Hepatocyte (in vitro differentiated cells): ENCODE results near the gene DCUN1D5.
A peak's percentile ranks its signal among the peaks of the same experiment; 100 is the strongest.

ENCODE experiments used
- EZH2 ChIP-seq: fragments of 200-600 bp; sonication (generic); IDR thresholded peaks from 2 replicates; pipeline ENCODE4 v1.6.1; 2016; ENCODE audit warnings: antibody characterized with exemption, mild to moderate bottlenecking, borderline replicate concordance
- EZH2phosphoT487 ChIP-seq: fragments of 200-600 bp; sonication (generic); IDR thresholded peaks from one replicate; pipeline ENCODE4 v1.6.1; 2018; ENCODE audit warnings: antibody characterized with exemption, mild to moderate bottlenecking, low read depth, moderate library complexity; ENCODE audit not compliant: unreplicated experiment, severe bottlenecking
- TF ChIP-seq, protein P1 (sequence below): fragments of 200-600 bp; sonication (generic); IDR thresholded peaks from 2 replicates; pipeline ENCODE4 v1.5.1; 2016; ENCODE audit warnings: antibody characterized with exemption, mild to moderate bottlenecking; ENCODE audit not compliant: poor library complexity

DNA sequence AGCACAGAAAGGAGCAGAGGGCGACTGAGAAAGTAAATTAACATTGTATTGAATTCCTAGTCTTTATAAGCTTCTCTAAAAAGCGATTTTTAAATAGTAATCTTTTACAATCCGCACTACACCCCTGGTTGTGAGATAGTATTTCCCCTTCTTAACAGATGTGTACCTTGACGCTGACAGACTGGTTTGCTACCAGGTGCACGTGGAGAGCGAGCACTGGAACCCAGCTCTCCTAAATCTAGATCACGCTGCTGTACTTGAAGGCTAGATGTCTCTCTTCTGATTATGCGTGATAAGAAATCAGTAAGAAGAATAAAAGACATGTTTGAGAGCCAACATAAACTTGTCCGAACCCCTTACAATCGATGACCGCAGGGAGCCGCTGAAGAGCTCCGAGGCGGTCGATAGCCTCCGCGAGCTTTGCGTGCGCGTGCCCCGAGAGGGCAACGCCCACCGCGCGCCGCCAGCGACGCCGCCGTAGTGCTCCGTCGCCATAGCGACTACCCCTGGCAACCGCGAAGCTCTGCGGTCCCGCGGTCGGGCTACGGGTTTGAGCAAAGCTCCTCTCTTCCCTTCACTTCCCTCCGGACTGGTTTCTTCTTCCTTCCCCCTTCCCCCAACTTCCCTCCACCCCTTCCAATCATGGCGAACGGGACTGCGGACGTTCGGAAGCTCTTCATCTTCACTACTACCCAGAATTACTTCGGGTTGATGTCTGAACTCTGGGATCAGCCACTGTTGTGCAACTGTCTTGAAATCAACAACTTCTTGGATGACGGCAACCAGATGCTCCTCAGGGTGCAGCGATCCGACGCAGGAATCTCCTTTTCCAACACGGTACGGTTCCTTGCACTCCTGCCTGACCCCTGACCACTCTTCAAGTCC is 17.2 kb upstream of the DCUN1D5 start, which contains the start of gene DYNC2H1:
- TF ChIP-seq, protein P1, sequence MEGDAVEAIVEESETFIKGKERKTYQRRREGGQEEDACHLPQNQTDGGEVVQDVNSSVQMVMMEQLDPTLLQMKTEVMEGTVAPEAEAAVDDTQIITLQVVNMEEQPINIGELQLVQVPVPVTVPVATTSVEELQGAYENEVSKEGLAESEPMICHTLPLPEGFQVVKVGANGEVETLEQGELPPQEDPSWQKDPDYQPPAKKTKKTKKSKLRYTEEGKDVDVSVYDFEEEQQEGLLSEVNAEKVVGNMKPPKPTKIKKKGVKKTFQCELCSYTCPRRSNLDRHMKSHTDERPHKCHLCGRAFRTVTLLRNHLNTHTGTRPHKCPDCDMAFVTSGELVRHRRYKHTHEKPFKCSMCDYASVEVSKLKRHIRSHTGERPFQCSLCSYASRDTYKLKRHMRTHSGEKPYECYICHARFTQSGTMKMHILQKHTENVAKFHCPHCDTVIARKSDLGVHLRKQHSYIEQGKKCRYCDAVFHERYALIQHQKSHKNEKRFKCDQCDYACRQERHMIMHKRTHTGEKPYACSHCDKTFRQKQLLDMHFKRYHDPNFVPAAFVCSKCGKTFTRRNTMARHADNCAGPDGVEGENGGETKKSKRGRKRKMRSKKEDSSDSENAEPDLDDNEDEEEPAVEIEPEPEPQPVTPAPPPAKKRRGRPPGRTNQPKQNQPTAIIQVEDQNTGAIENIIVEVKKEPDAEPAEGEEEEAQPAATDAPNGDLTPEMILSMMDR, result peak; percentile 53
- no peak for TF ChIP-seq EZH2
- no peak for TF ChIP-seq EZH2phosphoT487
